ENCODE data around the gene PPP1CA. TPM values are rescaled to one million over a fixed set of nuclear protein-coding genes. Genes with fewer than 3 reads are reported as not detected.

PPP1CA gene
- total and polyA plus RNA-seq, 4 donors = 87.2 to 178 (median 157) TPM

DNA sequence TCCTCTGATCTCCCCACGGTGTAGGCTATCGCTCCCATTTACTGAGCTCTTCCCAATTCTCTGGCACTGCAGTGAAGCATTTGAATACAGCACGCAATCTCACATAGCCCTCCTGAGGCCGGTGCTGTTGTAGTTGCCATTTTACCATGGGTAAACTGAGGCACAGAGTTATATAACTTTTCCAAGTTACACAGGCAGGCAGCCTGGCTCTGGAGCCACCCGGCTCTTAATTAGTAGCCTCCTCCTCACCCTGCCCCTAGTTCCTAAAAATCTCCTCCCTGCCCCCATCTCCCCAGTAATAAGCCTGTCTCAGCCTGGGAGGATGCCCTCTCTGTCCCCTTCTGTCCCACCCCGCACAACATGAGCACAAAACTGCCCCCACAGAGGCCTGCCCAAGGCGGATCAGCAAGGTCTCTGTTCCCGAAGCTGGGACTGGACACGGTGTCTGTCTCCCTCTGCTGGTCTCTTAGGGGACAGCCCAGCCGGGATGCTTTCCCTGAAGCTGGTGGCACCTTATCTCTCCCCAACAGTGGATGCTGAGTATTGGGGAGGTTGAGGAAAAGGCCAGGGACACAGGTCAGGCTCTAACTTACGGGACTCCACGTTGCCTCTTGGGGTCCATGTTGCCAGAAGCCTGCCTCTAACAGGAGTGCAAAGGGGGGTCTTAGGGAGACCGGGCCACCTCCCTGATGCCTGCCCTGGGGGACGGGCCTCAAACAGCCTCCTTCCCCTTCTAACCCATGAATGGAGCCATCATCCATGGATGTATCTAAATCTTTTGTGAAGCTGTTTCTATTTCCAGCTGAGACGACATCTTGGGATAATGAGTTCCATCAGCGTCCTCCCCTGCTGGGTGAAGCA, 19.2 kb downstream of the PPP1CA start:
- WGBS, 2 donors = 43 to 49% methylated on average over 16 of the region's 16 CpGs
- peak; percentile 85 for ATAC-seq (ENCODE audit: insufficient read depth, low FRiP score)
- Histone ChIP-seq H3K9me3 (ENCODE audit: control insufficient read depth in 4 of 4, insufficient read depth in 3 of 4, low read length in 3 of 4) (no peaks in the 10 kb centered on the region), H3K4me3 (no peak overlapping the region), H3K27ac (ENCODE audit: low read depth in 1 of 2, low read length in 1 of 2) (no peak overlapping the region), H3K9ac (ENCODE audit: insufficient read depth in 1 of 2, low read length in 2 of 2) (no peak overlapping the region), H3K27me3 (ENCODE audit: control insufficient read depth in 3 of 3, insufficient read depth in 3 of 3, low read length in 2 of 3) (peaks cover 0 to 6% (median 0%) of the 10 kb centered on the region in 3 donors), H3K36me3 (ENCODE audit: control insufficient read depth in 4 of 4, insufficient read depth in 4 of 4, low read length in 4 of 4) (no peaks in the 10 kb centered on the region), H3K4me1 (ENCODE audit: control insufficient read depth in 5 of 5, insufficient read depth in 5 of 5, low read length in 5 of 5) (peaks cover 0 to 7% (median 0%) of the 10 kb centered on the region in 5 donors)
- TF ChIP-seq, protein P1, sequence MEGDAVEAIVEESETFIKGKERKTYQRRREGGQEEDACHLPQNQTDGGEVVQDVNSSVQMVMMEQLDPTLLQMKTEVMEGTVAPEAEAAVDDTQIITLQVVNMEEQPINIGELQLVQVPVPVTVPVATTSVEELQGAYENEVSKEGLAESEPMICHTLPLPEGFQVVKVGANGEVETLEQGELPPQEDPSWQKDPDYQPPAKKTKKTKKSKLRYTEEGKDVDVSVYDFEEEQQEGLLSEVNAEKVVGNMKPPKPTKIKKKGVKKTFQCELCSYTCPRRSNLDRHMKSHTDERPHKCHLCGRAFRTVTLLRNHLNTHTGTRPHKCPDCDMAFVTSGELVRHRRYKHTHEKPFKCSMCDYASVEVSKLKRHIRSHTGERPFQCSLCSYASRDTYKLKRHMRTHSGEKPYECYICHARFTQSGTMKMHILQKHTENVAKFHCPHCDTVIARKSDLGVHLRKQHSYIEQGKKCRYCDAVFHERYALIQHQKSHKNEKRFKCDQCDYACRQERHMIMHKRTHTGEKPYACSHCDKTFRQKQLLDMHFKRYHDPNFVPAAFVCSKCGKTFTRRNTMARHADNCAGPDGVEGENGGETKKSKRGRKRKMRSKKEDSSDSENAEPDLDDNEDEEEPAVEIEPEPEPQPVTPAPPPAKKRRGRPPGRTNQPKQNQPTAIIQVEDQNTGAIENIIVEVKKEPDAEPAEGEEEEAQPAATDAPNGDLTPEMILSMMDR (IDR thresholded peaks at IDR 0.05; ENCODE audit: control extremely low read depth, extremely low read depth) = peak; percentile 98
- peak; percentile 82 to 84 (median 82) for DNase-seq

DNA sequence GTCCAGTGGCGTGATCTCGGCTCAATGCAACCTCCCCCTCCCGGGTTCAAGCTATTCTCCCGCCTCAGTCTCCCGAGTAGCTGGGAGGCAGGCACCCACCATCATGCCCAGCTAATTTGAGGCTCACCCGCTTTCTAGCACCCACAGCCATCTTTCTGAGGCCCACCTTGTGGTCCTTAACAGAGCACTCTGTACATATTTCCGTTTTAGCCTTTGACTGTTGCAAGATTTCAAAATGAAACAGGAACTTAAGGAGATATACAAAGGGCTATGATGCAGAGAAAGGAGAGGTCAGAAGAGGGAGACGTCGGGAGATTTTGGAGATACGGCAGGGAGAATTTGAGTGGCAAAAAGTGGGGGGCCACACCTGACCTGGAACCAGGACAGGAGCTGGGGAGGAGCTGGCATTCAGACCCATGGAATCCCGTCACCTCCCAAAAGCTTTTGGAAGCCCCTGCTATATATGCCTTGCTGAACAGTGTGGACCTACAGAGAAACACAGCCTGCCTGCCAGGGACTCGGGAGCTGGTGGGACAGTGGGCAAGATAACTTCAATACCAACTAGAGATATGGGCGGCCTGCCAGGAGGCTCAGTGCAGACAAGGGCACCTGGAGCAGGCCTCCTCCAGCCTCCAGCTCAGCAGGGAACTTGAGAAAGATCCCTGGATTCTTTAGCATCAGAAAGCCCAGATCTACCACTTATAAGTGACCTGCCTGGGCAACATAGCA, 20.2 kb downstream of the PPP1CA start:
- Histone ChIP-seq H3K27ac (ENCODE audit: low read depth in 1 of 2, low read length in 1 of 2) (peak overlapping the region in 1 of 2 donors; percentile 35), H3K9ac (ENCODE audit: insufficient read depth in 1 of 2, low read length in 2 of 2) (no peak overlapping the region), H3K4me1 (ENCODE audit: control insufficient read depth in 5 of 5, insufficient read depth in 5 of 5, low read length in 5 of 5) (peaks cover 0 to 7% (median 0%) of the 10 kb centered on the region in 5 donors), H3K4me3 (no peak overlapping the region), H3K36me3 (ENCODE audit: control insufficient read depth in 4 of 4, insufficient read depth in 4 of 4, low read length in 4 of 4) (no peaks in the 10 kb centered on the region), H3K9me3 (ENCODE audit: control insufficient read depth in 4 of 4, insufficient read depth in 3 of 4, low read length in 3 of 4) (no peaks in the 10 kb centered on the region), H3K27me3 (ENCODE audit: control insufficient read depth in 3 of 3, insufficient read depth in 3 of 3, low read length in 2 of 3) (no peaks in the 10 kb centered on the region)
- WGBS, 2 donors = 50 to 71% methylated on average over 13 of the region's 13 CpGs
- DNase-seq = no peak
- ATAC-seq (ENCODE audit: insufficient read depth, low FRiP score) = no peak
- TF ChIP-seq, protein P1 (IDR thresholded peaks at IDR 0.05; ENCODE audit: control extremely low read depth, extremely low read depth) = no peak

DNA sequence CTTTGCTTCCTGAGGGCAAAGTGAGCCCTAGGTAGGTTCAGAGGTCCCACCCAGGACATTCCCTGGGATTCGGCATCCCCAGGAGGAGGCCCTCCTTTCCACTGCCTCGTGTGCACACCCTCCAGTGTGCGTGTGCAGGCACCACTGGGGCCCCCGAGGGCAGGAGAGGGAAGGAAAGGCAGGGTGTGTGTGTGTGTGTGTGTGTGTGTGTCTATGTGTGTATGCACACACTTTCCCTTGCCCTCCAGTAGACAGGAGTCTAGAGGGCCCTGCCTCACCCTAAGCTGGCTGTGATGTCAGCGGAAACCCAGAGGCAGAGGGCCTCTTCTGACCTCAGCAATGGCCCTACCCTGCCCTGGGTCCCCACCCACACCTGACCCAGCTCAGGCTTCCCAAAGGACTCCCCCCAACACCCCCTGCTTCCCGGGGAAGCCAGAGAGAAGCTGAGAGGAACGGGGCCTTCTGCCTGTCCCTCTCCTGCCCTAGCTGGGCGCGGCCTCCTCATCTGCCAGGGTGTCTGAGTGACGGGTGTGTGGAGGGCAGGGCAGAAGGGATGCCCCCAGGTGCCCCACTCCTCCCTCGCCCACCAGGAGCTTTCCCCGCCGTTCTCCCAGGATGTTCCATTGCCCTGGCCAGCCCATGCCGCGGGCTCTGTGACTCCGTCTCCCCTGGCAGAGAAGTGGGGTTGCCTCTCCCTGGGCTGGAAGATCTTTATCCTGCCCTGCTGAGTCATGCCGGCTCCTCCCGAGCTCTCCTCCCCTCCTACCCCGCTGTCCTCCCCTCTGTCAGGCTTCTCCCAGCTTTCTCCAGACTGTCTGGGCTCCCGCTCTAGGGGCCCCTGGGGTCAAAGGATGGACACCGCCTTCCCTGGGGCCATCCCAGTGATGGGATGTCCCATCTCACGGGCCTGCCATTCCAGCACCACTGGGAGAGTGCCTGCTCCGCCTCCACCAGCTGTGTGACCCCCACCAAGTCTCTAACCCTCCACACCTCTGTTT, 22.3 kb downstream of the PPP1CA start:
- Histone ChIP-seq H3K27ac (ENCODE audit: low read depth in 1 of 2, low read length in 1 of 2) (no peak overlapping the region), H3K9me3 (ENCODE audit: control insufficient read depth in 4 of 4, insufficient read depth in 3 of 4, low read length in 3 of 4) (no peaks in the 10 kb centered on the region), H3K4me3 (no peak overlapping the region), H3K4me1 (ENCODE audit: control insufficient read depth in 5 of 5, insufficient read depth in 5 of 5, low read length in 5 of 5) (peaks cover 0 to 11% (median 6%) of the 10 kb centered on the region in 5 donors), H3K9ac (ENCODE audit: insufficient read depth in 1 of 2, low read length in 2 of 2) (no peak overlapping the region), H3K36me3 (ENCODE audit: control insufficient read depth in 4 of 4, insufficient read depth in 4 of 4, low read length in 4 of 4) (no peaks in the 10 kb centered on the region), H3K27me3 (ENCODE audit: control insufficient read depth in 3 of 3, insufficient read depth in 3 of 3, low read length in 2 of 3) (peaks cover 0 to 7% (median 0%) of the 10 kb centered on the region in 3 donors)
- TF ChIP-seq, protein P1 (IDR thresholded peaks at IDR 0.05; ENCODE audit: control extremely low read depth, extremely low read depth) = no peak
- ATAC-seq (ENCODE audit: insufficient read depth, low FRiP score) = no peak
- WGBS, 2 donors = 64 to 73% methylated on average over 23 of the region's 23 CpGs
- DNase-seq = no peak

All from lung (tissue), 12 donors.